ENCODE measurements around the gene GGTA1. TPM values are rescaled to one million over a fixed set of nuclear protein-coding genes. Genes with fewer than 3 reads are reported as not detected.

GGTA1 gene
- total RNA-seq, 1 donor = 9.6 TPM

GRCh38 chr9:121510766-121511550 lies 11.3 kb upstream of the GGTA1 start:
- Histone ChIP-seq H3K4me1 (ENCODE audit: insufficient read depth, low read length) (peaks cover 6% of the 10 kb centered on the region), H3K4me3 (ENCODE audit: low read length) (no peak overlapping the region), H3K27me3 (ENCODE audit: insufficient read depth, low read length) (no peaks in the 10 kb centered on the region), H3K9me3 (ENCODE audit: low read depth, low read length) (no peaks in the 10 kb centered on the region)

- Histone ChIP-seq H3K4me1 (ENCODE audit: insufficient read depth, low read length) (peaks cover 6% of the 10 kb centered on the region), H3K27me3 (ENCODE audit: insufficient read depth, low read length) (no peaks in the 10 kb centered on the region), H3K9me3 (ENCODE audit: low read depth, low read length) (no peaks in the 10 kb centered on the region), H3K4me3 (ENCODE audit: low read length) (no peak overlapping the region)
Measured at GRCh38 chr9:121509180-121509579, 9.5 kb upstream of the GGTA1 start.

DNA sequence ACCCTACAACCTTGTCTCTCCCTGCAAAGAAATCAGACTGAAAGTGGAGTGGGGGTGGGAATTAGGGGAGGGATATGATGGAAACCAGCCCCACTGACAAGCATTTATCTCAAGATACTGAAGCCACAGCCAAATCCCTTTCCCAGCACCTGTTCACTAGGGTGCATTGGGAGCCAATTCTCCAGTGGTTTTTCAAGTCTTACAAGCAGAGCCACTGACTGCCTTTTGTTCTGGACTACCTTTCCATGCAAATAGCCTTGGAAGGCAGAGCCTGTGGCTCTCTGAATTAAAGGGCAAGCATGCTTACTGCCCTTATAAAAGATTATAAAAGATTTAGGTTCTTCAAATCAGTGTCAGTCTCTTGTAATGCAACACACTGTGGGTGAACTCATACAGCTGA lies 8.8 kb upstream of the GGTA1 start:
- no peaks in the 10 kb centered on the region for H3K27me3 ChIP-seq (ENCODE audit: insufficient read depth, low read length)
- H3K4me1 ChIP-seq (ENCODE audit: insufficient read depth, low read length) = peaks cover 11% of the 10 kb centered on the region
- H3K9me3 ChIP-seq (ENCODE audit: low read depth, low read length) = no peaks in the 10 kb centered on the region
- no peak overlapping the region for H3K4me3 ChIP-seq (ENCODE audit: low read length)

GRCh38 chr9:121505903-121506735 lies 6.5 kb upstream of the GGTA1 start:
- peaks cover 24% of the 10 kb centered on the region for H3K4me1 ChIP-seq (ENCODE audit: insufficient read depth, low read length)

GRCh38 chr9:121503444-121503843 lies 3.8 kb upstream of the GGTA1 start:
- H3K27me3 ChIP-seq (ENCODE audit: insufficient read depth, low read length) = no peaks in the 10 kb centered on the region
- H3K4me1 ChIP-seq (ENCODE audit: insufficient read depth, low read length) = peaks cover 40% of the 10 kb centered on the region
- H3K4me3 ChIP-seq (ENCODE audit: low read length) = no peak overlapping the region
- H3K9me3 ChIP-seq (ENCODE audit: low read depth, low read length) = no peaks in the 10 kb centered on the region

More at GRCh38 chr9:121505903-121506735, 6.5 kb upstream of the GGTA1 start:
- Histone ChIP-seq H3K27me3 (ENCODE audit: insufficient read depth, low read length) (no peaks in the 10 kb centered on the region), H3K9me3 (ENCODE audit: low read depth, low read length) (no peaks in the 10 kb centered on the region), H3K4me3 (ENCODE audit: low read length) (no peak overlapping the region)

DNA sequence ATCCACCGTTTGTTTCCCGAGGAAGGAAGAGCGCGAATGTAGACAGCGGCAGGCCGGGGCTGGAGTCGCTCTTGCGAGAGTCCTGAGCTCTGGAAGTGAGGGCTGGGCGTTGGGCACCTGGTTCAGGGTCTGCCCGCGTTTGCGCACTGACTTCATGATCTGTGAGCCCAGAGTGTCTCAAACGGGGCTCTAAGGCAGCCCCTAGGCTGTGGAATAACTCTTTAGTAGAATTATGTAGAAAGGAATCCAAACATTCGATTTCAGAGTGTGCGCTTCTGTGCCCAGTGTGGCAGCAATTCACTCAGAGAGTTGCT lies 478 bp upstream of the GGTA1 start:
- Histone ChIP-seq H3K4me3 (ENCODE audit: low read length) (peak overlapping the region; percentile 40), H3K4me1 (ENCODE audit: insufficient read depth, low read length) (peaks cover 50% of the 10 kb centered on the region), H3K27me3 (ENCODE audit: insufficient read depth, low read length) (peaks cover 5% of the 10 kb centered on the region), H3K9me3 (ENCODE audit: low read depth, low read length) (no peaks in the 10 kb centered on the region)

DNA sequence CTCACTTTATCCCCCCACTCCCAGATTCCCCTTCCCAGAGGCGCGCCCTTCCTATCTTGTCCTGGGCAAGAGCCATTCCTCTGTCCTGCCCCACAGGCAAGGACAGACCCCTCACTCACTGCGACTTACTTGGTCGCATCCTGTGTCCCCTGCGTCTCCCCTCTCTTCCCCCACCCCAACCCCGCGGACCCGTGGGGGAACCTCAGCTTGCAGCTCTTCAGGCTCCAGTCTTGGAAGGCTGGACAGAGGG lies 542 bp downstream of the GGTA1 start:
- peaks cover 57% of the 10 kb centered on the region for H3K4me1 ChIP-seq (ENCODE audit: insufficient read depth, low read length)
- H3K9me3 ChIP-seq (ENCODE audit: low read depth, low read length) = no peaks in the 10 kb centered on the region
- peaks cover 5% of the 10 kb centered on the region for H3K27me3 ChIP-seq (ENCODE audit: insufficient read depth, low read length)
- H3K4me3 ChIP-seq (ENCODE audit: low read length) = peak overlapping the region; percentile 40

- Histone ChIP-seq H3K4me3 (ENCODE audit: low read length) (peak overlapping the region; percentile 40), H3K4me1 (ENCODE audit: insufficient read depth, low read length) (peaks cover 60% of the 10 kb centered on the region), H3K9me3 (ENCODE audit: low read depth, low read length) (no peaks in the 10 kb centered on the region), H3K27me3 (ENCODE audit: insufficient read depth, low read length) (peaks cover 5% of the 10 kb centered on the region)
Measured at GRCh38 chr9:121498487-121499176, 1.0 kb downstream of the GGTA1 start.

- H3K4me1 ChIP-seq (ENCODE audit: insufficient read depth, low read length) = peaks cover 60% of the 10 kb centered on the region
- peaks cover 5% of the 10 kb centered on the region for H3K27me3 ChIP-seq (ENCODE audit: insufficient read depth, low read length)
- peak overlapping the region; percentile 40 for H3K4me3 ChIP-seq (ENCODE audit: low read length)
- H3K9me3 ChIP-seq (ENCODE audit: low read depth, low read length) = no peaks in the 10 kb centered on the region
Measured at GRCh38 chr9:121498150-121498486, 1.5 kb downstream of the GGTA1 start.

DNA sequence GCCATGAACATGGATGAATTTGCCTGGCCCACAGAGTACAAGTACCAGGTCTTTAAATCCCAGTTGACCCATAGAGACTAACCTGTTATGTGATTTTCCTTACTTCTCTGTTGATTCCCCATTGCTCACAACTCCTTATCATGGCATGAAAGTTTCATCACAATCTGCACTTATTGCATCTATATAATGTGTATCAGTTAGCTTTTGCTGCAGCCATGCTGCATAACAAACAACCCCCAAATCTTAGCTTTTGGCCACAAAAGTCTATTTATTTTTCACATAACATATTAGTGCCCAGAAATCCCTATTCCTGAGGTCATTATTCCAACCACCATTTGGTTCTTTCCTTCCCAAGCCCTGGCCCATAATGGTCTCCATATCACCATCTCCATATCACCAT lies 3.7 kb downstream of the GGTA1 start:
- H3K4me3 ChIP-seq (ENCODE audit: low read length) = no peak overlapping the region

DNA sequence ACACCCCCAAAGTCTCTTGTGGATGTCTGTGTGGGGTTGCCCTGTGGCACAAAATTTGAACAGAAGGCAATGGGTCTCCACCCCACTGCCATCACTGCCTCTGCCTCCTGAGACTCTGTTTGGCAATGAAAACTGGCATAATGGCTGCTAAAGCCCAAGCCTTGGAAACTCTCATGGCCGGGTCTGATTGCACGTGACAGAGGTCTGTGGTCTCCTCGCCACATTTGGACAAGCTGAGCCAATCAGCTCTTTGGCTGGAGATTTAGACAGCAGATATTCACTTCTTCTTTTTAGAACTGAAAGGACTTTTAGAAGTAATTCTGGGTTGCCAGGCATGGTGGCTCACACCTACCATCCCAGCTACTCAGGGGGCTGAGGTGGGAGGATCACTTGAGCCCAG lies 5.5 kb downstream of the GGTA1 start:
- Histone ChIP-seq H3K4me1 (ENCODE audit: insufficient read depth, low read length) (peaks cover 42% of the 10 kb centered on the region), H3K9me3 (ENCODE audit: low read depth, low read length) (no peaks in the 10 kb centered on the region), H3K27me3 (ENCODE audit: insufficient read depth, low read length) (peaks cover 5% of the 10 kb centered on the region), H3K4me3 (ENCODE audit: low read length) (no peak overlapping the region)

More for the DNA sequence above, 3.7 kb downstream of the GGTA1 start:
- Histone ChIP-seq H3K9me3 (ENCODE audit: low read depth, low read length) (no peaks in the 10 kb centered on the region), H3K27me3 (ENCODE audit: insufficient read depth, low read length) (peaks cover 5% of the 10 kb centered on the region), H3K4me1 (ENCODE audit: insufficient read depth, low read length) (peaks cover 56% of the 10 kb centered on the region)

DNA sequence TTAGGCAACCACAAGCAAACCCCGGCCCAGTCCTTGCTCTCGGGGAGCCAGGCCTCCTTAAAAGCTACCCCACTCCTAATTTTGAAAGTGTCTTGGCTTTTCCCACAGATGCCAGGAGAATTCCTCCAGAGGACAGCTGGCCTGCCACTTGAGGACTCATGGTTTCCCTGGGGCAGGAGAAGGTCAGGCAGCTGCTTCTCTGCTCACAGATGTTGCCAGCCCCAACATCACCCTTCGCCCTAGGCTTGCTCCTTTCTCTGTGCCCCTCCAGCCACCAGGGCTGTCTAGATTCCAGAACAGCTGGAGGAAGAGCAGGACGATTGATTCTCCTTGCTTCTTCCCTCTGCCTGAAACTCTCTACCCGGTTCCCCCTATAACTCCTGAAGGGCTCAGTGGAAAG lies 8.5 kb downstream of the GGTA1 start:
- Histone ChIP-seq H3K4me3 (ENCODE audit: low read length) (no peak overlapping the region), H3K4me1 (ENCODE audit: insufficient read depth, low read length) (peaks cover 40% of the 10 kb centered on the region), H3K27me3 (ENCODE audit: insufficient read depth, low read length) (no peaks in the 10 kb centered on the region), H3K9me3 (ENCODE audit: low read depth, low read length) (no peaks in the 10 kb centered on the region)

- Histone ChIP-seq H3K4me1 (ENCODE audit: insufficient read depth, low read length) (peaks cover 51% of the 10 kb centered on the region), H3K4me3 (ENCODE audit: low read length) (no peak overlapping the region), H3K27me3 (ENCODE audit: insufficient read depth, low read length) (no peaks in the 10 kb centered on the region), H3K9me3 (ENCODE audit: low read depth, low read length) (no peaks in the 10 kb centered on the region)
Measured at GRCh38 chr9:121489344-121489743, 10.3 kb downstream of the GGTA1 start.

DNA sequence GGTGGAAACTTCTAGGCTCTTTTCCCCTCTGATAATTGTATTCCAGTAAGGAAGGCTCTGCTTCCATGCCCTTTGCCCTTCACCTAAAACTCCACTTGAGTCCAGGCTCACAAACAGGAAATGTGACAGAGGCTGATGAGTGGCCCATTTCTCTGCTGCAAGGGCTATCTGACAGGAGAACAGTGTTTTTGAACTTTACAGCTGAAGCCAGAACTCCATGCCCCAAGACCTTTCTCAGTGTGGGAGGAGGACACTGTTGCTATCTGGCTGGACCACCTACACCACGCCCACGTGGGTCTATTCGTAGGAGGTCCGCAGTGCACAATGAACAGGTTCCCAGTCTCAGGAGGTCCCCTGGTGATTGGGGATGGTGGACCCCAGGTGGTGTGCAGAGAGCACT lies 13.6 kb downstream of the GGTA1 start:
- H3K27me3 ChIP-seq (ENCODE audit: insufficient read depth, low read length) = no peaks in the 10 kb centered on the region
- no peaks in the 10 kb centered on the region for H3K9me3 ChIP-seq (ENCODE audit: low read depth, low read length)
- H3K4me1 ChIP-seq (ENCODE audit: insufficient read depth, low read length) = peaks cover 36% of the 10 kb centered on the region
- no peak overlapping the region for H3K4me3 ChIP-seq (ENCODE audit: low read length)

DNA sequence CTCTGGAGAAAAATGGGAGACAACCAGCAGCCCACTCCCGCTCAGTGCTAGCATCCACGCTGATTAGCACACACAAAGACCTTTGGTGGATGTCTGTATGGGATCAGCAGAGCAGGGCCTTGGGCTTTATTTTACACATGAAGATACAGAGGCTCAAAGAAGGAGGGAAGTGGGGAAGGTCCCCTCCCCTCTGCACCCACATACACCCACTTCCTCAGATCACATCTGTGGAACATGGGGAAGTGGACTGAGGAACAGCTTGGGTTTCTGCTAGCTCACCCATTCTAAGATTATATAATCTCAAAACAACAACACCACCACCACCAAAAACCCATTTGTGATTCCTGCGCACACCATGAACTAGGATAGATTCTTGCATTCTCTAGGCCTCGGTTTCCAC lies 14.0 kb downstream of the GGTA1 start:
- H3K4me3 ChIP-seq (ENCODE audit: low read length) = no peak overlapping the region

More for the DNA sequence above, 14.0 kb downstream of the GGTA1 start:
- no peaks in the 10 kb centered on the region for H3K27me3 ChIP-seq (ENCODE audit: insufficient read depth, low read length)
- peaks cover 36% of the 10 kb centered on the region for H3K4me1 ChIP-seq (ENCODE audit: insufficient read depth, low read length)
- H3K9me3 ChIP-seq (ENCODE audit: low read depth, low read length) = no peaks in the 10 kb centered on the region

Data from mononuclear cell (primary cell).